SK-N-SH (cell line): ENCODE measurements around the gene SKIL. TPM values are rescaled to one million over a fixed set of nuclear protein-coding genes. Genes with fewer than 3 reads are reported as not detected.

Experiments
- CTCF ChIA-PET: fragments of 300-600, 350-600 bp; formaldehyde crosslinking; extraction: SDS; loops from one replicate; lab custom pipeline; 2021; lab: Yijun Ruan, JAX
- POLR2A ChIA-PET: fragments of 350-600 bp; sonication (Branson Sonifier 250); formaldehyde crosslinking; extraction: SDS; loops from one replicate; lab custom pipeline; 2020; ENCODE audit warnings: antibody characterized with exemption, inconsistent platforms; lab: Yijun Ruan, JAX
- DNase-seq: peaks from one replicate; pipeline ENCODE4 v3.0.0; 2012
- H2AFZ ChIP-seq: fragments of 200-600 bp; sonication (generic); 2 replicates; pipeline ENCODE4 v1.8.1; 2016; ENCODE audit warnings: antibody characterized with exemption, mild to moderate bottlenecking, low read depth
- H3F3A ChIP-seq: fragments of 200-600 bp; sonication (generic); replicated peaks from 2 replicates; pipeline ENCODE3; 2016; ENCODE audit warnings: antibody characterized with exemption, mild to moderate bottlenecking; ENCODE audit not compliant: insufficient read depth
- H3K27ac ChIP-seq, 2 experiments: fragments of 200-500 bp in 1 of 2; fragments of 200-600 bp in 1 of 2; sonication (Bioruptor generic) in 1 of 2; sonication (generic), shearing (Covaris generic) in 1 of 2; 2 replicates each; pipeline versions ENCODE4 v1.5.1 to v1.6.1; 2014 to 2016; ENCODE audit warnings: low read depth in 2 of 2, inconsistent platforms in 1 of 2, low read length in 1 of 2, mild to moderate bottlenecking in 1 of 2, mixed read lengths in 1 of 2
- H3K27me3 ChIP-seq: fragments of 200-600 bp; sonication (generic), shearing (Covaris generic); 2 replicates; pipeline ENCODE4 v1.6.1; 2016; ENCODE audit warnings: mixed run types; ENCODE audit not compliant: insufficient read depth
- H3K36me3 ChIP-seq, 2 experiments: fragments of 200-500 bp in 1 of 2; fragments of 200-600 bp in 1 of 2; sonication (Bioruptor generic) in 1 of 2; sonication (generic) in 1 of 2; replicated peaks in 1 of 2; 2 replicates each; pipeline versions ENCODE3 to v1.5.1; 2014 to 2016; ENCODE audit warnings: low read length in 1 of 2, mild to moderate bottlenecking in 1 of 2; ENCODE audit not compliant: insufficient read depth in 2 of 2, control insufficient read depth in 1 of 2
- H3K4me1 ChIP-seq, 2 experiments: fragments of 200-500 bp in 1 of 2; fragments of 200-600 bp in 1 of 2; sonication (Bioruptor generic) in 1 of 2; sonication (generic), shearing (Covaris generic) in 1 of 2; 2 replicates each; pipeline versions ENCODE4 v1.5.1 to v1.6.1; 2014 to 2016; ENCODE audit warnings: low read depth in 1 of 2, low read length in 1 of 2, mixed run types in 1 of 2; ENCODE audit not compliant: insufficient read depth in 2 of 2, control insufficient read depth in 1 of 2
- H3K4me2 ChIP-seq: fragments of 200-600 bp; sonication (generic), shearing (Covaris generic); 2 replicates; pipeline ENCODE4 v1.6.1; 2017; ENCODE audit warnings: mixed run types
- H3K4me3 ChIP-seq, 2 experiments: fragments of 200-500 bp in 1 of 2; fragments of 200-600 bp in 1 of 2; sonication (Bioruptor generic) in 1 of 2; sonication (generic), shearing (Covaris generic) in 1 of 2; 2 replicates each; pipeline versions ENCODE4 v1.5.1 to v1.8.1; 2014 to 2016; ENCODE audit warnings: low read depth in 2 of 2, inconsistent platforms in 1 of 2, low read length in 1 of 2, mild to moderate bottlenecking in 1 of 2, mixed read lengths in 1 of 2, moderate library complexity in 1 of 2
- H3K79me2 ChIP-seq: fragments of 200-600 bp; sonication (generic); 2 replicates; pipeline ENCODE4 v1.8.1; 2017; ENCODE audit warnings: mild to moderate bottlenecking; ENCODE audit not compliant: insufficient read depth
- H3K9ac ChIP-seq: fragments of 200-600 bp; sonication (generic); 2 replicates; pipeline ENCODE4 v1.6.1; 2017; ENCODE audit warnings: mixed run types
- H3K9me2 ChIP-seq: fragments of 200-600 bp; sonication (generic); 2 replicates; pipeline ENCODE4 v1.6.1; 2017; ENCODE audit warnings: mixed run types
- H3K9me3 ChIP-seq: fragments of 200-600 bp; sonication (generic); 2 replicates; pipeline ENCODE4 v1.6.1; 2017; ENCODE audit warnings: mixed run types, mild to moderate bottlenecking, moderate library complexity
- H4K20me1 ChIP-seq: fragments of 200-600 bp; sonication (generic); 2 replicates; pipeline ENCODE4 v1.6.1; 2017; ENCODE audit warnings: mild to moderate bottlenecking, mixed run types; ENCODE audit not compliant: insufficient read depth
- CHD2 ChIP-seq: fragments of 150-350 bp; IDR thresholded peaks from 2 replicates; pipeline ENCODE4 v1.6.1; 2018; ENCODE audit warnings: low read length; ENCODE audit not compliant: partially characterized antibody
- FOXJ3 ChIP-seq: sonication (generic); formaldehyde crosslinking; IDR thresholded peaks from 2 replicates; pipeline ENCODE4 v1.5.1; 2020; ENCODE audit warnings: mild to moderate bottlenecking, missing genetic modification reagents
- FOXM1 ChIP-seq: IDR thresholded peaks from 2 replicates; pipeline ENCODE4 v1.4.0; 2012; ENCODE audit warnings: low read depth, mild to moderate bottlenecking
- GABPA ChIP-seq: IDR thresholded peaks from 2 replicates; pipeline ENCODE4 v1.4.0; 2012; ENCODE audit warnings: low read depth, mild to moderate bottlenecking
- GATA2 ChIP-seq: sonication (generic); formaldehyde crosslinking; IDR thresholded peaks from 2 replicates; pipeline ENCODE4 v1.5.0; 2020; ENCODE audit warnings: mild to moderate bottlenecking, missing genetic modification reagents
- IRF3 ChIP-seq: fragments of 150-350 bp; IDR thresholded peaks from 2 replicates; pipeline ENCODE4 v1.6.1; 2016; ENCODE audit warnings: mild to moderate bottlenecking, low read depth, low read length
- JUND ChIP-seq: IDR thresholded peaks from 2 replicates; pipeline ENCODE4 v1.4.0; 2012
- NRF1 ChIP-seq: IDR thresholded peaks from 2 replicates; pipeline ENCODE4 v1.6.1; 2012; ENCODE audit warnings: low read depth, mild to moderate bottlenecking, low read length
- SMC3 ChIP-seq: IDR thresholded peaks from 2 replicates; pipeline ENCODE4 v1.6.1; 2012; ENCODE audit warnings: low read depth, low read length, improper control_type of control experiment
- TCF12 ChIP-seq: IDR thresholded peaks from 2 replicates; pipeline ENCODE4 v1.4.0; 2012
- TEAD4 ChIP-seq: IDR thresholded peaks from 2 replicates; pipeline ENCODE4 v1.4.0; 2012; ENCODE audit warnings: mild to moderate bottlenecking, borderline replicate concordance; ENCODE audit not compliant: insufficient read depth
- WGBS: methylation state at CpG from one replicate; pipeline ENCODE4 v1.1.6; 2017; ENCODE audit warnings: low lambda C conversion rate; 5-methylcytosine and 5-hydroxymethylcytosine counted together
- polyA plus RNA-seq, 3 experiments: library from polyadenylated mRNA; depleted of rRNA; stranded (reverse); fragments of >200 nt; gene quantifications; 2 replicates each; pipeline ENCODE4 v1.2.3, GENCODE V29; 2012
- TF ChIP-seq, protein P1 (sequence below): fragments of 200-600 bp; sonication (generic); IDR thresholded peaks from 2 replicates; pipeline ENCODE4 v1.6.1; 2017; ENCODE audit warnings: antibody characterized with exemption, mild to moderate bottlenecking, moderate library complexity
- TF ChIP-seq, protein P2 (sequence below): IDR thresholded peaks from 2 replicates; pipeline ENCODE4 v1.4.0; 2012; ENCODE audit warnings: low read depth, borderline replicate concordance
- TF ChIP-seq, protein P3 (sequence below): IDR thresholded peaks from 2 replicates; pipeline ENCODE4 v1.4.0; 2012; ENCODE audit warnings: low read depth, borderline replicate concordance

The SKIL gene
- polyA plus RNA-seq, 1 of the 3 experiments (the other 2 are of a cell fraction) = 3.9 TPM

GRCh38 chr3:170331143-170331542, 26.4 kb upstream of the SKIL start (continued):
- TF ChIP-seq, protein P1, sequence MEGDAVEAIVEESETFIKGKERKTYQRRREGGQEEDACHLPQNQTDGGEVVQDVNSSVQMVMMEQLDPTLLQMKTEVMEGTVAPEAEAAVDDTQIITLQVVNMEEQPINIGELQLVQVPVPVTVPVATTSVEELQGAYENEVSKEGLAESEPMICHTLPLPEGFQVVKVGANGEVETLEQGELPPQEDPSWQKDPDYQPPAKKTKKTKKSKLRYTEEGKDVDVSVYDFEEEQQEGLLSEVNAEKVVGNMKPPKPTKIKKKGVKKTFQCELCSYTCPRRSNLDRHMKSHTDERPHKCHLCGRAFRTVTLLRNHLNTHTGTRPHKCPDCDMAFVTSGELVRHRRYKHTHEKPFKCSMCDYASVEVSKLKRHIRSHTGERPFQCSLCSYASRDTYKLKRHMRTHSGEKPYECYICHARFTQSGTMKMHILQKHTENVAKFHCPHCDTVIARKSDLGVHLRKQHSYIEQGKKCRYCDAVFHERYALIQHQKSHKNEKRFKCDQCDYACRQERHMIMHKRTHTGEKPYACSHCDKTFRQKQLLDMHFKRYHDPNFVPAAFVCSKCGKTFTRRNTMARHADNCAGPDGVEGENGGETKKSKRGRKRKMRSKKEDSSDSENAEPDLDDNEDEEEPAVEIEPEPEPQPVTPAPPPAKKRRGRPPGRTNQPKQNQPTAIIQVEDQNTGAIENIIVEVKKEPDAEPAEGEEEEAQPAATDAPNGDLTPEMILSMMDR = no peak
- TF ChIP-seq TCF12 (no peak), NRF1 (no peak), CHD2 (no peak)

DNA sequence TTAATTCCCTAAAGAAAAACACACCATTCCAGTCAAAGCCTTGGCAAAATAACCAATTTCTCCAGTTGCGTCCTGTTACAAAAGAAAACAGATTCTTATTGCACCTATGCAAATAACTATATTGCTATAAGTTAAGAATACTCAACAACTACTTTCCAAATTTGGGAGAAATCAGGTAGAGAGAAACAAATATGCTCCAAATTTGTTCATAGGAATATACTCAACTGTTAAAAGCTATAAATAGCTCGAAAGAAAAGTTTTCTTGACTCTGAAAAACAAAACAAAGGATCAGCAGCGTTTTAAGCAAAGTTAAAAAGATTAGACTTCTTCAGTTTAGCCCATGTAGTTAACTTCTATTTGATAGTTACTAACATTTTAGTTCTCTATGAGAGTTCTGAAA, 20.1 kb upstream of the SKIL start:
- Histone ChIP-seq H3K9me3 (peaks cover 17% of the 10 kb centered on the region), H3K27me3 (no peaks in the 10 kb centered on the region), H2AFZ (no peak overlapping the region)
- 20% methylated on average over 3 of the region's 3 CpGs for WGBS
- CTCF ChIA-PET = no interaction called here
- TF ChIP-seq CHD2 (no peak), SMC3 (no peak), FOXM1 (no peak), FOXJ3 (CRISPR knock-in tag) (no peak), TEAD4 (no peak), GABPA (no peak), JUND (no peak), IRF3 (no peak), GATA2 (CRISPR knock-in tag) (no peak)
- TF ChIP-seq, protein P2, sequence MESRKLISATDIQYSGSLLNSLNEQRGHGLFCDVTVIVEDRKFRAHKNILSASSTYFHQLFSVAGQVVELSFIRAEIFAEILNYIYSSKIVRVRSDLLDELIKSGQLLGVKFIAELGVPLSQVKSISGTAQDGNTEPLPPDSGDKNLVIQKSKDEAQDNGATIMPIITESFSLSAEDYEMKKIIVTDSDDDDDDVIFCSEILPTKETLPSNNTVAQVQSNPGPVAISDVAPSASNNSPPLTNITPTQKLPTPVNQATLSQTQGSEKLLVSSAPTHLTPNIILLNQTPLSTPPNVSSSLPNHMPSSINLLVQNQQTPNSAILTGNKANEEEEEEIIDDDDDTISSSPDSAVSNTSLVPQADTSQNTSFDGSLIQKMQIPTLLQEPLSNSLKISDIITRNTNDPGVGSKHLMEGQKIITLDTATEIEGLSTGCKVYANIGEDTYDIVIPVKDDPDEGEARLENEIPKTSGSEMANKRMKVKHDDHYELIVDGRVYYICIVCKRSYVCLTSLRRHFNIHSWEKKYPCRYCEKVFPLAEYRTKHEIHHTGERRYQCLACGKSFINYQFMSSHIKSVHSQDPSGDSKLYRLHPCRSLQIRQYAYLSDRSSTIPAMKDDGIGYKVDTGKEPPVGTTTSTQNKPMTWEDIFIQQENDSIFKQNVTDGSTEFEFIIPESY = no peak
- TF ChIP-seq, protein P3, sequence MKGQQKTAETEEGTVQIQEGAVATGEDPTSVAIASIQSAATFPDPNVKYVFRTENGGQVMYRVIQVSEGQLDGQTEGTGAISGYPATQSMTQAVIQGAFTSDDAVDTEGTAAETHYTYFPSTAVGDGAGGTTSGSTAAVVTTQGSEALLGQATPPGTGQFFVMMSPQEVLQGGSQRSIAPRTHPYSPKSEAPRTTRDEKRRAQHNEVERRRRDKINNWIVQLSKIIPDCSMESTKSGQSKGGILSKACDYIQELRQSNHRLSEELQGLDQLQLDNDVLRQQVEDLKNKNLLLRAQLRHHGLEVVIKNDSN = no peak
- TF ChIP-seq, all 33 proteins: peak for 0
- Histone ChIP-seq H3K4me2 (no peak overlapping the region), H3K9me2 (no peaks in the 10 kb centered on the region), H3K4me3 (no peak overlapping the region), H3K9ac (no peak overlapping the region), H3K27ac (no peak overlapping the region), H3K4me1 (peaks cover 0 to 2% of the 10 kb centered on the region in 2 experiments; a peak in 1 of 4 replicates), H3K36me3 (no peaks in the 10 kb centered on the region), H3F3A (no peaks in the 10 kb centered on the region), H3K79me2 (no peaks in the 10 kb centered on the region), H4K20me1 (no peaks in the 10 kb centered on the region)
- DNase-seq = no peak
- POLR2A ChIA-PET = no interaction called here
